NCI-H524 treated with DMSO at 0.1 percent for 48 hours (cell line): ENCODE measurements around the gene TRABD2B.

Source experiments
- DNase-seq: peaks from one replicate; lab custom pipeline; 2025; lab: John Stamatoyannopoulos, UW

TRABD2B gene

GRCh38 chr1:47935856-47936255, 61.3 kb downstream of the TRABD2B start:
- DNase-seq, result no peak

DNA sequence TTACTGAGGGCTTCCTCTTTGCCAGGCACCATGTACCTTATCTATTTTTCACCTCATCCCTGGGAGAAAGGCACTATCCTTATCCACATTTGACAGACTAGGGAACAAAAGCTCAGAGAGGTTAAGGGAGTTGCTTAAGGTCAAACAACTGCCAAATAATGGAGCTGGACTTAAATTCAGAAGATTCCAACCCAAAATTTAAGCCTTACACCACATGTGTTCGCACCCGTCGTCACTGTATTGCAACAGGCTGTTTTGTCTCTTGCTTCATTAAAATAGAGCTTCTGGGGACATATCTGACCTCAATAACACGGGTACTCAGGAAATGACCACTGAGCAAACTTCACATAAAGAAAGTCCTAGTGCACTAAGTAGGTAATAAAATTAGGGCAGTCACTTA, 62.0 kb downstream of the TRABD2B start:
- DNase-seq, result no peak

DNA sequence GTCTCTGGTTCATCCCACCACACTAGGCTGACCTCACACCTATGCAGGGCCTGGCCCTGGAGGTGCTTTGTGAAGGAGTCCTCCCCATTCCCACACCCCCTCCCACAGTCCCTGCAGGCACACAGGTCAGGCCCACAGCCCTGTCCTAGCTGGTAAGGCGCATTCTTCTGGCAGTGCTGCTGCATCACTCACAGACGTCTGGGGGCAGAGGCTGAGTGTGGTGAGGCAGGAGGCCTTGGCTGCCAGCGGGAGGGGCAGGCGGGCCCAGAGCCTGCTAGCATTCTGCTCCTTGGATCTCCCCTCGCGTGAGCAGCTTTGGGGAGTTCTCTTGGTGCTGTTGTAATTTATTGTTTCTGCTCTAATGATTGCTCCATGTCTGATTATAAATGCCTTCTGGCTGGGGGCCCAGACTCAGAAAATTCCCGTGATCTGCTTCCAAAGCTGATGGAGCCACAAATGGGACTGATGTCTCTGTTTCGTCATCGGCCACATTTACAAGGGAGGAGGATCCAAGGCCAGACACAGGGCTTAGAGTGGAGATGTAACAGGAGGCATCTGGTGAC, 62.9 kb downstream of the TRABD2B start:
- DNase-seq, result no peak

DNA sequence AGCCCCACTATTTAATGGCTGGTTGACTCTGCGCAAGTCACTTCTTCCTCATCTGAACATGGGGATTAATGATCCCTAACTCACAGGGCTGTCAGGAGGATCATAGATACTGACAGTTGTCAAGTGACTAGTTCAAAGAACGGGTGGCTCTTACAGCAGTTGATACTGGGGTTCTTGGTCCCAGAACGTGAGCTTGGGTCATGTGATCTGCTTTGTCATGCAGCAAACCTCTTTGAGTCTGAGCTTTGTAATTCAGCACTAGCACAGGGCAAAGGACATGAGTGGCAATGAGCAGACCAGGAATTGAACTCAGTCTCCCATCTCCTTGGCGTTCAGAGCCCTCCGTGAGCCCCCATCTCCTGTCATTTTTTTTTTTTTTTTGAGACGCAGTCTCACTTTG, 64.4 kb downstream of the TRABD2B start:
- DNase-seq, result no peak

DNA sequence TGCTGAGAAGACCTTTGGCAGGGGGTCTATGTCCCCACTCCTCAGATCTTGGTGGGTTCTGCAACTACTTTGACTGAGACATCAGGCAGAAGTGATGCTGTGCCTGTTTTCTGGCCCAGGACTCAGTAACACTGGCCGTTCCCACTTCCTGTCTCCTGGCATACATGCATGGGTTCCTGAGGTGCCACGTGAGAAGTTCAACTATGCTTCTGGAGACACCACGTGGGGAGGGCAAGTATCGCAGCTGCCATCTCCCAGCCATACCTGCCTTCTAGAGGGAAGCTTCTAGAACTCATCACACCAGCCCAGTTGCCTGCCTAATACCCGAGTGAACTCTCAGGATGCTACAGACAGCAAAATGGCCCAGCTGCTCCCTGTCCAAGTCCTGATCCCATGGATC, 65.8 kb downstream of the TRABD2B start:
- no peak for DNase-seq

DNA sequence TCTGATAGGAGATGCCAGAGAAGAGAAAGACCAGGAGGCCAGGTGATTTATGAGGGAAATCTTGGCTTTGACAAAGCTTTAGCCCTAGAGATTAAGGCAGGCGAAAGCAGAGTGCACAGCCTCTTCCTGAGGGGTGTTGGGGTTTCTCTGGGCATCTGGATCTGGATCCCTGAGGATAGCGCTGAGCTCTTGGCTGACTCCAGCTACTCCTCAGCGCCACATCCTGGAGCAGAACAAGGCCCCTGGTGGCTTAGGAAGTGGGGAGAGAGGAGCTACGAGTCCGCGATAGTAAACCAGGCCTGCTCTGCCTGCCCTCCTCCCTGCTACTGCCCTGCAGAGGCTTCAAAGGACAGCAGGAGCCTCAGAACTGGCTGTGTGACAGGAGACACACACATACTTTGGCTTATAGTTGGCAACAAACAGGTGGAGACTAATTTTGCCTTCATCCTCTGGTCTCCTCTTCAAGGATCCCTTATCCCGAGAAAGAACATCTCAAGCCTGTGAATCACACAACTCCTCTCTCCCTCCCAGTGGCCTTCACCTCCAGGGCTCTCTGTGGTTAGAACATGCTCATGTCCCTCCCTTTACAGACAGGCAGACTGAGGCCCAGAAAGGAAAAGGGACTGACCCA, 66.9 kb downstream of the TRABD2B start:
- no peak for DNase-seq

DNA sequence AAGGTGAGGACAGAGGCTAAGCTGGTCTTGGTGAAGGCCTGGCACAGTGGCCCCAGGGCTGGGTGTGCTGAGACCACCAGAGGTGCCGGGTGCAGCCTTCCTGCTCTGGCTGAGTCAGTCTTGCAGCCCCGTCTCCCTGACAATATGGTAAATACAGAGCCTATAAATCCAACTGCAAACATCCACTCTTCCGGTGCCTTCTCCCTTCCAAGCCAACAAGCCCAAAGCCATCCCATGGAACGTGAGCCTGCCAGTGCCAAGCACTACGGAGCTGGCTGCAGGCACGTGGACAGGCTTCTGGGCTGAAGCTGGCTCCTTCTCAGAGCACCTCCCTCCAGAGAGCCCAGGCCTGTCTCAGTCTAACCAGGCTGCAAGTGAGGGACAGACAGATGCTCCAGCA, 70.0 kb downstream of the TRABD2B start:
- DNase-seq, result no peak

- no peak for DNase-seq
Measured at GRCh38 chr1:47926461-47926999, 70.7 kb downstream of the TRABD2B start.

DNA sequence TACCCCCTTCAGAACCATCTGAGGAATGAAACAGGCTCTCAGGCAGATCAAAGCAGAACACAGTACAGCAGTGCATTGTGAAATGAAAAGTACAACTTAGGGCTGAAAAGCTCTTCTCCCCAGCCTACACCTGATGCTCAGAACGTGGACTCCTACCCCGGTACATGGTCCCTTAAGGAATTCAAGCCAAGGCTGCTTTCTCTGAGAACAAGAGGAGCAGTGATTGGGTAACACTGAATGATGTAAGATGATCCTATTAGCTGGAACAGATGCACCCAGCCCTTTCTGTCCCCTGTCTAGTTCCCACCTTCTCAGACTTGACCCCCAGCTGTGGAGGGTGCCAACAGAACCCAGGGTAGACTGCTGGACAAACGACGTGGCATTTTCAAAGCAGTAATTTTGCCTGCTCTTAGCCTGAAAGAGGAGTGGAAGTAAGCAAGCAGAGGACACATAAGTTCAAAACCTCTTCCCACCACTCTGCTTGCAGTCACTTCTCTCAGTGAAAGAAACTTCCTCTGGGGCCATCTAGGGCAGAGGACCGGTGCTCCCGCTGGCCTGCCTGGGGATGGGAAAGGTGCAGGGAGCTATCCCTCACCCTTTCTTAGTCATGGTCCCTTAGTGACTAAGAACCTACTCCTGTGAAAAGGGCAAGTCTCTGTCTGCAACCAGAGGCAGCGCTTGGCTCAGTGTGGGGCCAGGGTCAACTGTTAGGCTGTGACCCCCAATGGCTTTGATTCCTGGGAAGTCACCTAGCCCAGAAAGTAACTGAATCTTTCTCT, 72.7 kb downstream of the TRABD2B start:
- no peak for DNase-seq

- DNase-seq, result no peak
Measured at GRCh38 chr1:47921935-47922415, 75.2 kb downstream of the TRABD2B start.

- DNase-seq, result no peak
Measured at GRCh38 chr1:47919113-47919833, 77.9 kb downstream of the TRABD2B start.

DNA sequence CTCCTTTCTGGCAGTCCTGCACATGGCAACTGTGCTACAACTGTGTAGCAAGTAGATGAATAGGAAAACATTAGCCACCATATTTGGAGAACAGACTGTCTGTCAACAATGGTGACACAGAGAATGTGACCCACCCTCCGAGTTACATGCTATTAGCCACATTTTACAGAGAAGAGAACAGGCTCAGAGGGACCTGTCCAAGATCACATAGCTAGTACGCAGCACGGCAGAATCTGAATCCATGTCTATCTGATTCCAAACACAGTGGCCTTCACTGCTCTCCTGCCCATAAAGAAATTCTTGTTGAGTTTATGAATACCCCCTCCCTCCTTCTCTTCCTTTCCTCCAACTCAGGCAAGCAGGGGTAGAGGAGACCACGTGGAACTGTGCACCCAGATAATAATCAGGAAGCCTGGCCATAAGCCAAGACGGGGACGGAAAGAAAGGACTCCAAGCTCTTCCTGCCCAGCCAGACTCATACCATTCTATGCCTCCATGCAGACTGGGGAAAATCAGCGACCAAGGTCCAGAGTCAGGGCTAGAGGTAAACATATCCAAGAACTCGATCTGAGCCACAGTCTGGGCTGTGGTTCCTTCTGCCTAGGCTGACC, 78.8 kb downstream of the TRABD2B start:
- DNase-seq, result no peak

GRCh38 chr1:47917687-47918086, 79.5 kb downstream of the TRABD2B start:
- DNase-seq, result no peak

DNA sequence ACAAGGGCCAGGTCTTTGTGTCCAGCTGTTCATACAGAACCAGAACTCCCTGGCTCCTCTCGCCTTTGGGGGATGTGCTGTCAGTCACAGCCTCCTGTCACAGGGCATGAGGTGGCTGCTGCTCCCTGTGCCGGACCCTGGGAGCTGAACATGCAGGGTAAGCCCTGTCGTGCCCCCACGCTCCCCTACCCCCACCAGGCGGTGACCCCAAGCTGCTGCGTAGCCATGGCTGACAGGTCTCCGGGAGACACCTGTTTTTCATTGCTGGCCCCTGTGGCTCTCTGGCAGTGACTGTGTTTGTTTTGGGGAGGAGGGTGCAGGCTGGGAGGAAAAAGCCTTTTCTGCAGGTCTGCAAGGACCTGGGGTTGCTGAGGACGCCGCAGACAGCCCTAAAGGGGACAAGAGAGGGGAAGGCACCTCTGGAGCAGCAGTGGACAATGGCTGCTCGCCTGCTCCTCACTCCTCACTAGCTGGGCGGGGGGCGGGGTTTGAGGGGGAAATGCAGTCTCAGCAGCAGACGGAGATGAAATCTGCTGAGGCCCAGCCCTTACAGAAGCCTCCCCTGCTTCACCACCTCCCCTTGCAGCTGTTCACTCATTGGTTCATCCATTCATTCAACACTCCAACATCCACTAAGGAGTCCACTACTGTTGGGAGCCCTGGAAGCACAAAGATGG, 81.4 kb downstream of the TRABD2B start:
- peak; percentile 41 for DNase-seq

DNA sequence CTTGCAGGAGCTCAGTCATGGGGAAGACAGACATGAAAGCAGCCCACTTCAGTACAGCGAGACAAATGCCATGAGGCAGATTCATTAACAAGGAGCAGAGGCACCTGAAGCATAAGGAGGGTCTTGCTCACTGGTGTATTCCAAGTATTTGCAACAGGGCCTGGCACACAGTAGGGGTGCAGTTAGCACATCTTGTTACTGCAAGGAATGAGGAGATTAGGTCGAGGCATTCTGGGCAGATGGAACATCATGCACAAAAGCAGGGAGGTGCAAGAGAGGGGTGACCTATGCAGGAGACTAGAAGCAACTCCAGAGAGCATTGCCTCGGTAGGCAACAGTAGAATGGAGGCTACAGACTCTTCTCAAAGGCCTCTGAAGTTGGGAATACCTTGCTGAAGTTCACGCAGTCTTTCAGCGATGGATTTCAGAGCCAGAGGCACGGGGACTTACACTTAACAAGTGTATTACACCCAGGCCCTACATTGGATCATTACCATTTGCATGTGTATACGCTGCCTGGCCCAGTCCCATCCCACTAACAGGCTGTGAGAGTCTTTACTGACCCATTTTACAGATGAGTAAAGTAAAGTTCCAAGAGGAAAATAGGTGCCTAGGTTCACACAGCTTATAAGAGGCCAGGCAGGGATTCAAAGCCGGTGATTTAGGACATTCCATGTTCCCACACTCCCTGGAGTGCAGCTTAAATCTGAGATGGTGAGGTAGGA, 82.1 kb downstream of the TRABD2B start:
- DNase-seq, result no peak

- no peak for DNase-seq
Measured at GRCh38 chr1:47914218-47914938, 82.8 kb downstream of the TRABD2B start.

DNA sequence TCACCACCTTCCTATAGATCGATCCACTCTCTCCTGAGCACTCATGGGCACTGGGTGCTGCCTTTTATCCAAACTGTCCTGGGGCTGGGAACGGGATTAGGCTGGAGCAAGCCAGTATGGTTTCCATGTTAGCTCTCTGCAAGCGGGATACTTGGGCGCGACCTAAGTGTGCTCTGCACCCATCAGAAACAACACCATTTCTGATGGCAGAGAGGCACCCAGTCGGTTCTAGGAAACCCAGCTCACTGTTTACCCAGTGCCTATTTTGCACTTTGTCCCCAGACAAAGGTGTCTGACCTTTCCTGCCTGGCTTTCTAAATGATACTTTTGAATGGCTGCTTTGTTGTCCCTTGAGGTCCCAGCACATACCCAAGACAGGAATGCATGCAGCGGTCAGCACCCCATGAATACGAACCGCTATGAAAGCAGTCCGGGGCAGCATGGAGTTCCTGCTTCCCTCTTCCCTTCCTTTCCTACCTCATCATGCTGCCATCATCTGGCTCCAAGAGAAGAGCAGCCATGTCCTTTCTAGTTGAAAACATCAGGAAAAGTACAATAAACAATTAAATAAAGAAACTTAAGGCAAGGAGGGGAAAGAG, 83.9 kb downstream of the TRABD2B start:
- no peak for DNase-seq

DNA sequence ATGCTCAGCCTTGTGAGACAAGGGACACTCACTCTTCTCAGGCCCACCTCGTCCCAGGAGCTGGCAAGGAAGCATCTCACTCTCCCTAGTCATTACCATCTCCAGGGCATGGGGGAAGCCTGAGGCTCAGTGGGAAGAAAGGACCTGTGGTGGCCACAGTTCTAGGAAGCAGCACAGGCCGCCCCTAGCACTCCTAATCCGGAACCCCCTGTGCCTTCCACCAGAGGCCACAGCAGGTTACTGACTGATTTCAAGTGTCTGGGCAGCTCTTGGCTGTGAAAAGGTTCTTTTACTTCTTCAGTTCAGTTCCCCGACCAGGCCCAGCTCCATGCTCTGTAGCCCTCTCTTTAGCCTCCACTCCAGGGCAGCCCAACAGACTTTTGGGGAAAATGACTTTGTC, 84.4 kb downstream of the TRABD2B start:
- DNase-seq, result no peak

DNA sequence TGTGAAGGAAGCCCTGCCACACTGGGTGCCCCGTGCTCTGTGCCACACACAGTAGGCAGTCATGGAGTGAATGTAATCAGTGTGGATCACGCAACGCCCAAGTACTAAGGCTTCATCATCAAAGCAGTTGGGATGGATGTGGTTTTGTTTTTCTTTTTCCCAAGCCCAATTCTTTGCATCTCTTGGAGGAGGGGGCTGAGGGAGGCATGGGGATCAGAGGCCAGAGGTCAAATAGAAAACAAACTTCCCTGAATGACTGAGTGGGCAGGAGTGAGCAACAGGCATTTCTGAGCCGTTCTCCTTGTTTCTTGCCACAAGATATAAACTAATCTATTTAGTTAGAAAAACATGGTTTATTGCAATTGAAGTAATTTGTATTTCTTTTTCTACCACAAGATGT, 85.3 kb downstream of the TRABD2B start:
- no peak for DNase-seq

GRCh38 chr1:47911424-47911823, 85.8 kb downstream of the TRABD2B start:
- no peak for DNase-seq
